Ishikawa (cell line): ENCODE results near the gene NLRP1.

Source experiments
- CEBPB ChIP-seq: IDR thresholded peaks from 2 replicates; pipeline ENCODE4 v1.6.1; 2012
- CREB1 ChIP-seq: IDR thresholded peaks from 2 replicates; pipeline ENCODE4 v1.6.1; 2012; ENCODE audit warnings: low read depth
- EGR1 ChIP-seq: IDR thresholded peaks from 2 replicates; pipeline ENCODE4 v1.6.1; 2012
- EP300 ChIP-seq: IDR thresholded peaks from 2 replicates; pipeline ENCODE4 v1.6.1; 2012; ENCODE audit warnings: borderline replicate concordance
- FOXM1 ChIP-seq: IDR thresholded peaks from 2 replicates; pipeline ENCODE4 v1.6.1; 2012; ENCODE audit warnings: low read depth, borderline replicate concordance
- MAX ChIP-seq: IDR thresholded peaks from 2 replicates; pipeline ENCODE4 v1.6.1; 2012
- NFIC ChIP-seq: IDR thresholded peaks from 2 replicates; pipeline ENCODE4 v1.6.1; 2012
- RAD21 ChIP-seq: IDR thresholded peaks from 2 replicates; pipeline ENCODE4 v1.6.1; 2012; ENCODE audit warnings: low read depth
- TAF1 ChIP-seq: IDR thresholded peaks from 2 replicates; pipeline ENCODE4 v1.6.1; 2012; ENCODE audit warnings: low read depth, mild to moderate bottlenecking
- TCF12 ChIP-seq: IDR thresholded peaks from 2 replicates; pipeline ENCODE4 v1.6.1; 2012; ENCODE audit warnings: low read depth
- TEAD4 ChIP-seq: IDR thresholded peaks from 2 replicates; pipeline ENCODE4 v1.6.1; 2012
- USF1 ChIP-seq: IDR thresholded peaks from 2 replicates; pipeline ENCODE4 v1.6.1; 2012
- YY1 ChIP-seq: IDR thresholded peaks from 2 replicates; pipeline ENCODE4 v1.6.1; 2012; ENCODE audit warnings: low read depth
- ZBTB7A ChIP-seq: IDR thresholded peaks from 2 replicates; pipeline ENCODE4 v1.6.1; 2012; ENCODE audit warnings: low read depth
- TF ChIP-seq, protein P1 (sequence below): IDR thresholded peaks from 2 replicates; pipeline ENCODE4 v1.6.1; 2012; ENCODE audit warnings: low read depth, mild to moderate bottlenecking

The NLRP1 gene

GRCh38 chr17:5553479-5553878 lies 30.8 kb downstream of the NLRP1 start:
- TF ChIP-seq MAX (no peak), YY1 (no peak), TEAD4 (no peak), EP300 (no peak), CEBPB (no peak), FOXM1 (no peak), TCF12 (no peak), TAF1 (no peak), NFIC (no peak), RAD21 (no peak), ZBTB7A (no peak), USF1 (no peak), EGR1 (no peak), CREB1 (no peak)
- TF ChIP-seq, protein P1, sequence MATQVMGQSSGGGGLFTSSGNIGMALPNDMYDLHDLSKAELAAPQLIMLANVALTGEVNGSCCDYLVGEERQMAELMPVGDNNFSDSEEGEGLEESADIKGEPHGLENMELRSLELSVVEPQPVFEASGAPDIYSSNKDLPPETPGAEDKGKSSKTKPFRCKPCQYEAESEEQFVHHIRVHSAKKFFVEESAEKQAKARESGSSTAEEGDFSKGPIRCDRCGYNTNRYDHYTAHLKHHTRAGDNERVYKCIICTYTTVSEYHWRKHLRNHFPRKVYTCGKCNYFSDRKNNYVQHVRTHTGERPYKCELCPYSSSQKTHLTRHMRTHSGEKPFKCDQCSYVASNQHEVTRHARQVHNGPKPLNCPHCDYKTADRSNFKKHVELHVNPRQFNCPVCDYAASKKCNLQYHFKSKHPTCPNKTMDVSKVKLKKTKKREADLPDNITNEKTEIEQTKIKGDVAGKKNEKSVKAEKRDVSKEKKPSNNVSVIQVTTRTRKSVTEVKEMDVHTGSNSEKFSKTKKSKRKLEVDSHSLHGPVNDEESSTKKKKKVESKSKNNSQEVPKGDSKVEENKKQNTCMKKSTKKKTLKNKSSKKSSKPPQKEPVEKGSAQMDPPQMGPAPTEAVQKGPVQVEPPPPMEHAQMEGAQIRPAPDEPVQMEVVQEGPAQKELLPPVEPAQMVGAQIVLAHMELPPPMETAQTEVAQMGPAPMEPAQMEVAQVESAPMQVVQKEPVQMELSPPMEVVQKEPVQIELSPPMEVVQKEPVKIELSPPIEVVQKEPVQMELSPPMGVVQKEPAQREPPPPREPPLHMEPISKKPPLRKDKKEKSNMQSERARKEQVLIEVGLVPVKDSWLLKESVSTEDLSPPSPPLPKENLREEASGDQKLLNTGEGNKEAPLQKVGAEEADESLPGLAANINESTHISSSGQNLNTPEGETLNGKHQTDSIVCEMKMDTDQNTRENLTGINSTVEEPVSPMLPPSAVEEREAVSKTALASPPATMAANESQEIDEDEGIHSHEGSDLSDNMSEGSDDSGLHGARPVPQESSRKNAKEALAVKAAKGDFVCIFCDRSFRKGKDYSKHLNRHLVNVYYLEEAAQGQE = no peak

DNA sequence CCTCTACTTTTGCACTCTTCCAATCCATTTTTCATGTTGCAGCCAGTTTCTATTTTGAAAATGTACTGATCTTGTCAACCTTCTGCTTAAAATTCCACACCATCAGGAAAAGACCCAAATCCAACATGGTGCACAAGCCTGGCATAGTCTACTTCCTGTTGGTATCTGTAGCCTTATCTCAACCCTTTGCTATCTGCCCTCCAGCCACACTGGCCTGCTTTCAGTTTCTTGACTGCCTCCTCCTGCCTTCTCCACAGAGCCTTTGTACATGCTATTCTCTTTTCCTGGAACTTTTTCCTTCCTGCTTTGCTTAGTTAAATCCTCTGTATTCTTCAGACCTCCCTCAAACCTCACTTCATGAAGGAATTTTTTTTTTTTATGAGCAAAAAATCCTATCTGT lies 31.5 kb downstream of the NLRP1 start:
- no peak for TF ChIP-seq NFIC
- TF ChIP-seq CREB1 = no peak
- no peak for TF ChIP-seq FOXM1
- TF ChIP-seq TCF12 = no peak
- no peak for TF ChIP-seq ZBTB7A
- no peak for TF ChIP-seq EGR1
- TF ChIP-seq USF1 = no peak
- TF ChIP-seq TEAD4 = no peak
- TF ChIP-seq EP300 = no peak
- no peak for TF ChIP-seq RAD21
- TF ChIP-seq CEBPB = no peak
- no peak for TF ChIP-seq TAF1
- no peak for TF ChIP-seq YY1
- TF ChIP-seq MAX = no peak
- TF ChIP-seq, protein P1 = no peak

DNA sequence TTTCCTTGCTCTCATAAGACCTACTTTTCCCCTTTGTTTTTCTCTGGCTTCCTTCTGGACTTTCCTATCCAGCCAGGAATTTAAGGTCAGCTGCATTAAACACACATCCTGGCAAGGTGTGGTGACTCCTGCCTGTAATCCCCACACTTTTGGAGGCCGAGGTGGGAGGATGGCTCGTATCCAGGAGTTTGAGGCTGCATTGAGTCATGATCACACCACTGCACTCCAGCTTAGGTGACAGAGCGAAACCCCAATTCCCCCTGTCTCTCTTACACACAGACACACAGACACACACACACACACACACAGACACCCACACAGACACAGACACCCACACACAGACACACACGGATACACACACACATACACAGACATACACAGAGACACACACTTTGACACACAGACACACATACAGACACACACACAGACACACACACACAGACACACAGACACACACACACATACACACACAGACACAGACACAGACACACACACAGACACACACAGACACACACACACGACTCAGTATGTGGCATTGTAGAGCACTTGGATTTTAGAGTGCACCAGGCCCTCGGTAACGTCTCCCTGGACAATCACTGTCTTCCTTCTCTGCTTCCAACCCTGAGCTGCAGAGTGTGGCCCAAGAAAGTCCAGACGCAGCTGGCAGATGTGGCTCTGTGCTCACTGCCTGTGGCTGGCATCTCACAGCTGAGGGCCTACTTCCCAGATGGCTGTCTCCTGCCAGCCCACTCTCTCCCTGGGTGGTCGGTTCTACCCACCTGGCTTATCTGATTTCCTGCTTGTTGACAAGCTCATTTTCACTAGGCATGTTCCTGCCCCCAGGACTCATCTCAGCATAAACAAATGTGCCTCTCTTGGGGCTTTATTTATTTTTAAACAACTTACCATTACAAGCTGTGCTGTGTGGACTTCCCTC lies 39.0 kb downstream of the NLRP1 start:
- TF ChIP-seq ZBTB7A = no peak
- TF ChIP-seq NFIC = no peak
- TF ChIP-seq CEBPB = no peak
- no peak for TF ChIP-seq TEAD4
- TF ChIP-seq MAX = no peak
- TF ChIP-seq RAD21 = no peak
- TF ChIP-seq FOXM1 = no peak
- TF ChIP-seq, protein P1 = no peak
- TF ChIP-seq CREB1 = no peak
- TF ChIP-seq USF1 = no peak
- no peak for TF ChIP-seq EP300
- TF ChIP-seq YY1 = no peak
- TF ChIP-seq EGR1 = no peak
- TF ChIP-seq TAF1 = no peak
- TF ChIP-seq TCF12 = no peak
